ENCODE measurements around the gene KDM4B.
A peak's percentile ranks its signal among the peaks of the same experiment; 100 is the strongest.

The KDM4B gene

DNA sequence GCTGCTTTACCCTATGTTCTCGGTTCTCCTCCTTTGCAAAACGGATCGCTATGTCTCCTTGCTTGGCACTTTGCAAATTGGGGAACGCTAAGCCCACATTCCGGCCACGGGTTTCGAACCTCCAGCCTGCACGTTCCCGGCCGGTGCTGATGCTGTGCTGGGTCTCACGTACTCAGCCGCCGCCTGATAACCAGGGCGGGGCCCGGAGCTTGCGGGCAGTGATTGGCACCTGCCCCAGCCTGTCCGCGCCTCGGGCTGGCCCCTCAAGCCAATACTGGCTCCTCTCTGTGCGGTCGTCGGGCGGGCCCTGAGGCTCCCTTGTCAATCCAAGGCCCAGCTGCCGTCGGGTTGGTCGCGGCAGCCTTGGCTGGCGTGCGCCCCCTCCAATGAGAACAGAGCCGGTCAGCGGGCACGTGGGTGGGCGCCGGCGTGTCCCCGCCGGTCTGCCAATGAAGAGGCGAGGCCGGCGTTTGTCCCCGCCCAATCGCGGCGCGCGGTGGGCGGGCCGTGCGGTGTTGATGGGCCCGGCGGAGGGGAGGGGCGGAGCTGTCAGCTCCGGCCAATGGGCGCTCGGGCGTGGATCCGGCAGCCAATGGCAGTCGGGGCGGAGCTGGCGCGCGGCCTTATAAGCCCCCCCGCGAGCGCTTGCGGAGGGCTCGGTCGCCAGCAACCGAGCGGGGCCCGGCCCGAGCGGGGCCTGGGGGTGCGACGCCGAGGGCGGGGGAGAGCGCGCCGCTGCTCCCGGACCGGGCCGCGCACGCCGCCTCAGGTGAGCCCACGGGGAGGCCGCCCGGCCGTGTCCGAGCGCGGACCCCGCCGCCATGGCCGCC lies at the start of gene KDM4B:
Gene KDM4B, plus strand, starts transcription at position 652 of the 830 bp plus-strand sequence. CDS start 63,778 bp downstream, outside the sequence.
- TF ChIP-seq, protein P1, sequence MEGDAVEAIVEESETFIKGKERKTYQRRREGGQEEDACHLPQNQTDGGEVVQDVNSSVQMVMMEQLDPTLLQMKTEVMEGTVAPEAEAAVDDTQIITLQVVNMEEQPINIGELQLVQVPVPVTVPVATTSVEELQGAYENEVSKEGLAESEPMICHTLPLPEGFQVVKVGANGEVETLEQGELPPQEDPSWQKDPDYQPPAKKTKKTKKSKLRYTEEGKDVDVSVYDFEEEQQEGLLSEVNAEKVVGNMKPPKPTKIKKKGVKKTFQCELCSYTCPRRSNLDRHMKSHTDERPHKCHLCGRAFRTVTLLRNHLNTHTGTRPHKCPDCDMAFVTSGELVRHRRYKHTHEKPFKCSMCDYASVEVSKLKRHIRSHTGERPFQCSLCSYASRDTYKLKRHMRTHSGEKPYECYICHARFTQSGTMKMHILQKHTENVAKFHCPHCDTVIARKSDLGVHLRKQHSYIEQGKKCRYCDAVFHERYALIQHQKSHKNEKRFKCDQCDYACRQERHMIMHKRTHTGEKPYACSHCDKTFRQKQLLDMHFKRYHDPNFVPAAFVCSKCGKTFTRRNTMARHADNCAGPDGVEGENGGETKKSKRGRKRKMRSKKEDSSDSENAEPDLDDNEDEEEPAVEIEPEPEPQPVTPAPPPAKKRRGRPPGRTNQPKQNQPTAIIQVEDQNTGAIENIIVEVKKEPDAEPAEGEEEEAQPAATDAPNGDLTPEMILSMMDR (conservative IDR thresholded peaks at IDR 0.05; ENCODE audit: low read depth, low read length) = no peak
- peak within 1 kb of the TSS; percentile 80 for H3K4me3 ChIP-seq (ENCODE audit: low read length)
- peak; percentile 97 for DNase-seq (ENCODE audit: low read depth)

DNA sequence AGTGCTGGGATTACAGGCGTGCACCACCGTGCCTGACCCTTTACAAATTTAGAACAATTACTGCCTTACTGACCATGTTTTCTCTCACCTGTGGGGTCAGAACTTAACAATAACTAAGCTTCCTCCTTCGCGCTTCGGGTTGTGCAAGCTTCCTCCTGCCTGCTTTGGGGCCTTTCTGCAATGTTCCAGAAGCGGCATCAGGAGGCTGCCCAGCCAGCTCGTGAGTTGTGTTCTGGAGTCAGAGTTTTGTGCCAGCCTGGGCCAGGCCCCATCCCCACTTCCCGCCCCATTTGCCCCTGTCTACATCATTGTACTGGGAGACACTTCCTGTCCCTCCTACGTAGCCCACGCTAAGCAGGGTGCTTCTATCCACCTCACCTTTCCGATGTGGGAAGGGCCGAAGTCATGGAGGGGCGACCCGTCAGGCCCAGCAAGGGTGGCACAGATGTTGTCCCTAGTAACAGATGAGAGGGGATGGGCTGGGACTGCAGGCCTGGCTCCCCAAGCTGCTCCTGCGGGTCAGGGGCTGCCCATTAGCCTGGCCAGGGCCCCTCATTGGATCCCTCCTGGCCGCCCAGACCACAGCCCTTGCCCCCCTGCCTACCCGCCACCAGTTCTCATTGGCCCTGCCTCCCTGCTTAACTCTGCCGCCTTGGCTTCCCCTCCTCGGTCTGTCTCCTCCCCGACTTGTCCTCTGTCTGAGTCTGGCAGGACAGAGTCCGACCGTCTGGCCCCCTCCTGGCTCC lies 46.2 kb upstream of the KDM4B start:
- DNase-seq (ENCODE audit: low read depth) = no peak
- TF ChIP-seq, protein P1 (conservative IDR thresholded peaks at IDR 0.05; ENCODE audit: low read depth, low read length) = no peak
- no peak overlapping the region for H3K4me3 ChIP-seq (ENCODE audit: low read length)

DNA sequence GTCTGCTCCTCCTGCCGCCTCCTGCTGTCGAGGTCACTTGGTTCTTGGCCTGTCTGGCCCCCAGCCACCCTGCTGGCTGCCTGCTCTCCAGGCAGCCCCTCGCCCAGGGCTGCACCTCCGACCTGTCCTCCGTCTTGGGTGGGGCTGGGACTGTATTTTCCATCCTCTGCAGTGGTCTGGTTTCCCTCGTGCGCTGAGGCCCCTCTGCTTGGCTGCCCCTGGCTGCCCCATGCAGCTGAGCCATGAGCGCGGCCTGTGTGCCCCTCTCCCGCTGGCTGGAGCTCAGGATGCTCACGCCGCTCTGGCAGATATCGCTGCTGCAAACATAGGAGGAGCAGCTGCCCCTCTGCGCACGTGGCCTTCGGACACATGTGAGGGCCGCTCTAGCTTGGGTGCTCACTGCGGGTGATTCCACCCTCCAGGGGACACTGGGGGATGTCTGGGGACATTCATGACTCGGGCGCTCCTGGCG lies 45.6 kb upstream of the KDM4B start:
- no peak for DNase-seq (ENCODE audit: low read depth)
- H3K4me3 ChIP-seq (ENCODE audit: low read length) = no peak overlapping the region
- TF ChIP-seq, protein P1 (conservative IDR thresholded peaks at IDR 0.05; ENCODE audit: low read depth, low read length) = no peak

DNA sequence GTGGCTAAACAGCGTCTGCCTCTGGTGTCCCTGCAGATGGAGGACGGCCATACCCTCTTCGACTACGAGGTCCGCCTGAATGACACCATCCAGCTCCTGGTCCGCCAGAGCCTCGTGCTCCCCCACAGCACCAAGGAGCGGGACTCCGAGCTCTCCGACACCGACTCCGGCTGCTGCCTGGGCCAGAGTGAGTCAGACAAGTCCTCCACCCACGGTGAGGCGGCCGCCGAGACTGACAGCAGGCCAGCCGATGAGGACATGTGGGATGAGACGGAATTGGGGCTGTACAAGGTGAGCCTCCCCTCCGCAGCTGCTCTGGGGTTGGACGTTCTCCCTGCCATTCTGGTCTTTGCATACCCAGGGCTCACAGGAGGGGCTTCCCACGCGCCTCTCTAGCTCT lies 39.7 kb upstream of the KDM4B start:
- DNase-seq (ENCODE audit: low read depth) = no peak
- H3K4me3 ChIP-seq (ENCODE audit: low read length) = no peak overlapping the region
- TF ChIP-seq, protein P1 (conservative IDR thresholded peaks at IDR 0.05; ENCODE audit: low read depth, low read length) = no peak

DNA sequence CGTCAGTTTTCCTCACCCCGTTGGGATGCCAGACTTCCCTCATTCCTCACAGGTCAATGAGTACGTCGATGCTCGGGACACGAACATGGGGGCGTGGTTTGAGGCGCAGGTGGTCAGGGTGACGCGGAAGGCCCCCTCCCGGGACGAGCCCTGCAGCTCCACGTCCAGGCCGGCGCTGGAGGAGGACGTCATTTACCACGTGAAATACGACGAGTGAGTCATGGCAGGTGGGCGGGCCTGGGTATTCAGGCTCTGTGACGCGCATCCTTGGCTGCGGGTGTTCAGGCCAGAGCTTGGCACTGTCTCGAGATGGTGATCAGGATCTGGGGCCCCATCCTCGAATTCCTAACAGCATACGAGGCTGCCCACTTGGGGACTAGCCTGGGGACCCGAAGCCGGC lies 38.2 kb upstream of the KDM4B start:
- DNase-seq (ENCODE audit: low read depth) = no peak
- no peak overlapping the region for H3K4me3 ChIP-seq (ENCODE audit: low read length)
- TF ChIP-seq, protein P1 (conservative IDR thresholded peaks at IDR 0.05; ENCODE audit: low read depth, low read length) = no peak

DNA sequence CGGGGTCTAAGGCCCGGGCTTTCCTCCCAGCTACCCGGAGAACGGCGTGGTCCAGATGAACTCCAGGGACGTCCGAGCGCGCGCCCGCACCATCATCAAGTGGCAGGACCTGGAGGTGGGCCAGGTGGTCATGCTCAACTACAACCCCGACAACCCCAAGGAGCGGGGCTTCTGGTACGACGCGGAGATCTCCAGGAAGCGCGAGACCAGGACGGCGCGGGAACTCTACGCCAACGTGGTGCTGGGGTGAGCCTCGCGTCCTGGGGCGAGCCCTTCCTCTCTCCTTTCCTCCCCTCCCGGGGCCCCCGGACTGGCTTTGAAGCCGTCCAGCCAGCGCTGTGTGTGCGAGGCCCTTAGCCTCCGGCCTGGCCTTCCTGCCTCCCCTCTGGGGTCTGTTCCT lies 36.2 kb upstream of the KDM4B start:
- TF ChIP-seq, protein P1 (conservative IDR thresholded peaks at IDR 0.05; ENCODE audit: low read depth, low read length) = no peak
- H3K4me3 ChIP-seq (ENCODE audit: low read length) = no peak overlapping the region
- DNase-seq (ENCODE audit: low read depth) = no peak

All from retinal pigment epithelial cell (primary cell).